Right ventricle myocardium inferior (tissue), 1 donor: ENCODE measurements around the gene BBOX1. TPM values are rescaled to one million over a fixed set of nuclear protein-coding genes. Genes with fewer than 3 reads are reported as not detected.

Source experiments
- ATAC-seq: fragments of 200-7000 bp; cut with Tn5 transposase; one replicate; pipeline ENCODE4 v1.9.1; 2020; ENCODE audit warnings: mild to moderate bottlenecking, moderate library complexity
- DNase-seq: peaks from one replicate; pipeline ENCODE4 v3.0.0; 2021; ENCODE audit errors: missing footprints
- intact Hi-C: fragments of 100-400 bp; cut with DNase I; formaldehyde crosslinking; loops from one replicate; pipeline ENCODE4 v1.11.0; 2022
- total RNA-seq: library from RNA; stranded (reverse); fragmentation: NEBNext Ultra II Directional; extraction: Animal tissue kit (Norgen Biotek cat#: 25700); gene quantifications from one replicate; pipeline ENCODE4 v1.2.1, GENCODE V29; 2021
- donor health status: DM: no; HTN: yes; CAD: no; lungs with severe emphysema.

BBOX1 gene
- total RNA-seq, 1 donor from 2014 or later, result not detected

GRCh38 chr11:27022659-27023251 lies 17.9 kb upstream of the BBOX1 start:
- DNase-seq (no peak), ATAC-seq (no peak)
- intact Hi-C loops, result no loop called here

- ATAC-seq (no peak), DNase-seq (no peak)
- intact Hi-C loops, result no loop called here
Measured at GRCh38 chr11:27024865-27025264, 15.8 kb upstream of the BBOX1 start.

GRCh38 chr11:27025312-27025955 lies 15.2 kb upstream of the BBOX1 start:
- intact Hi-C loops, result no loop called here
- DNase-seq (no peak), ATAC-seq (no peak)

- ATAC-seq, result no peak
- DNase-seq, result no peak
- intact Hi-C loops, result no loop called here
Measured at GRCh38 chr11:27025957-27026733, 14.5 kb upstream of the BBOX1 start.

- DNase-seq (no peak), ATAC-seq (peak; percentile 75)
- intact Hi-C loops, result no loop called here
Measured at GRCh38 chr11:27028561-27028965, 12.1 kb upstream of the BBOX1 start.

- intact Hi-C loops, result no loop called here
- DNase-seq (no peak), ATAC-seq (no peak)
Measured at GRCh38 chr11:27029966-27030365, 10.6 kb upstream of the BBOX1 start.

- intact Hi-C loops, result no loop called here
- ATAC-seq (no peak), DNase-seq (no peak)
Measured at GRCh38 chr11:27031754-27032153, 8.9 kb upstream of the BBOX1 start.

GRCh38 chr11:27039873-27040272 lies 742 bp upstream of the BBOX1 start:
- no peak for ATAC-seq
- intact Hi-C loops, result no loop called here
- DNase-seq, result no peak

- DNase-seq, result no peak
- intact Hi-C loops, result no loop called here
- ATAC-seq, result no peak
Measured at GRCh38 chr11:27041141-27041899, 705 bp downstream of the BBOX1 start.

- DNase-seq, result no peak
- intact Hi-C loops, result no loop called here
- ATAC-seq, result no peak
Measured at GRCh38 chr11:27046956-27047355, 6.3 kb downstream of the BBOX1 start.

GRCh38 chr11:27052668-27053067 lies 12.1 kb downstream of the BBOX1 start:
- ATAC-seq, result no peak

GRCh38 chr11:27055065-27055682 lies 14.6 kb downstream of the BBOX1 start:
- ATAC-seq, result no peak
- intact Hi-C loops, result no loop called here
- no peak for DNase-seq

More at GRCh38 chr11:27052668-27053067, 12.1 kb downstream of the BBOX1 start:
- DNase-seq, result no peak
- intact Hi-C loops, result no loop called here

- no peak for DNase-seq
- intact Hi-C loops, result no loop called here
Measured at GRCh38 chr11:27057091-27057780, 16.6 kb downstream of the BBOX1 start.

GRCh38 chr11:27058456-27058855 lies 17.8 kb downstream of the BBOX1 start:
- ATAC-seq (no peak), DNase-seq (no peak)
- intact Hi-C loops, result no loop called here

More at GRCh38 chr11:27057091-27057780, 16.6 kb downstream of the BBOX1 start:
- ATAC-seq, result no peak

GRCh38 chr11:27059431-27059830 lies 18.8 kb downstream of the BBOX1 start:
- ATAC-seq (no peak), DNase-seq (peak; percentile 27)
- intact Hi-C loops, result no loop called here

GRCh38 chr11:27060816-27061460 lies 20.3 kb downstream of the BBOX1 start:
- intact Hi-C loops, result no loop called here
- ATAC-seq, result no peak

GRCh38 chr11:27061461-27061821 lies 20.8 kb downstream of the BBOX1 start:
- DNase-seq (no peak), ATAC-seq (no peak)
- intact Hi-C loops, result no loop called here

More at GRCh38 chr11:27060816-27061460, 20.3 kb downstream of the BBOX1 start:
- no peak for DNase-seq

GRCh38 chr11:27064086-27064485 lies 23.5 kb downstream of the BBOX1 start:
- DNase-seq (no peak), ATAC-seq (no peak)
- intact Hi-C loops, result no loop called here
